GM12874 (cell line): Measurements from ENCODE around the gene PCGF3.

Experiments used
- CTCF ChIP-seq: IDR thresholded peaks from 2 replicates; pipeline ENCODE4 v1.5.1; 2011; ENCODE audit warnings: low read depth, mild to moderate bottlenecking, control low read depth, low read length, moderate library complexity; ENCODE audit not compliant: insufficient read depth

PCGF3 gene

GRCh38 chr4:815464-816146, 110.0 kb downstream of the PCGF3 start:
- TF ChIP-seq CTCF = no peak

- TF ChIP-seq CTCF = no peak
Measured at GRCh38 chr4:818106-818921, 112.7 kb downstream of the PCGF3 start.

GRCh38 chr4:819401-820229, 114.0 kb downstream of the PCGF3 start:
- no peak for TF ChIP-seq CTCF
